ENCODE data around the gene IQCK.

The IQCK gene

GRCh38 chr16:19890901-19891300 lies 172.8 kb downstream of the IQCK start:
- no peak for DNase-seq

- no peak for DNase-seq
These were observed 174.8 kb downstream of the IQCK start for GRCh38 chr16:19892902-19893301.

- DNase-seq, result no peak
These were observed 176.5 kb downstream of the IQCK start for GRCh38 chr16:19894586-19894985.

- DNase-seq, result no peak
These were observed 178.9 kb downstream of the IQCK start for GRCh38 chr16:19896951-19897350.

- no peak for DNase-seq
These were observed 180.1 kb downstream of the IQCK start for GRCh38 chr16:19898166-19898565.

DNA sequence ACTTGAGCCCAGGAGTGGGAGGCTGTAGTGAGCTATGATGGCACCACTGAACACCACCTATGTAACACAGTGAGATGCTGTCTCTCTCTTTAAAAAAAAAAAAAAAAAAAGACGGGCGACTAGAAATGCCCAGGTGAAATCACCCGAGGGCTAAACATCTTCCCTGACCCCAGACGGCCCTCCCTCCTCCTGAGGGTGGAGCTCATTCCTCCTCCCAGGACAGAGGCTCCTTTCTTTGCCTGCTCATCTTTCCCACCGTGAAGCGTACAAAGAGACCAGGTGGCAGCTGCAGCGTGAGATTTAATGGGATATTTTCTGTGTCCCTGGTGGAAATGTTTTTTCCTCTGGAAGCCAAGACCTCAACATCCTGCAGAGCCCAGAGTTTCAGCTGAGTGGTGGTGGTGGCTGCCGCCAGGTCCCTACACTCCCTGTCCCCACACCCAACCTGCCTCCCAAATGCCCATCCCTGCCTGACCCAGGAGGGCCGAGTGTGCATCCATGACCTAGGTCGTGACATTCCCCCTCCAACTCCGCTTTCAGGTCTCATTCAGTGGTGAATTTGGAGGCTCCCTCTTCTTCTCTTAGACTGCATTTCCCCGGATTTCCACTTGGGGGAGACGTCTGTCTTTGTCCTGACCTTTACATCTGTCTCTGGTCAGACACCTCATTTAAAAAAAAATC lies 181.0 kb downstream of the IQCK start:
- DNase-seq, result peak; percentile 68

GRCh38 chr16:19899605-19899955 lies 181.5 kb downstream of the IQCK start:
- no peak for DNase-seq

DNA sequence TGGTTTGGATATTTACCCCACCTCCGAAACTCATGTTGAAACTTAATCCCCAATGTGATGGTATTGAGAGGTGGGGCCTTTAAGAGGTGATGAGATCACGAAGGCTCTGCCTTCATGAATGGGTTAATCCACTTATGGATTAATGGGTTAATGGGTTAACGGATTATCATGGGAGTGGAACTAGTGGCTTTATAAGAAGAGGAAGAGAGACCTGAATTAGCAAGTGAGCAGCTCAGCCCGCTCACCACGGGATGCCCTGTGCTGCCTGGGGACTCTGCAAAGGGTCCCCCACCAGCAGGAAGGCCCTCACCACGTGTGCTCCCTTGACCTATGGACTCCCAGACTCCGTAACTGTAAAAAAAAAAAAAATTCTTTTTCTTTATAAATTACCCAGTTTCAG lies 183.1 kb downstream of the IQCK start:
- no peak for DNase-seq

GRCh38 chr16:19907161-19907992 lies 189.3 kb downstream of the IQCK start:
- DNase-seq, result peak; percentile 83

Data from OCI-M1 (cell line).